HG03108 (cell line): Measurements from ENCODE around the gene TCHP.
"Not testable (repeated sequence)": the region's sequence is repeated elsewhere in the genome, so short reads cannot be mapped to it uniquely, and the experiment has no call there.

Experiments used
- ATAC-seq: cut with Tn5 transposase; IDR thresholded peaks from one replicate; pipeline ENCODE4 v1.9.1; 2021; ENCODE audit warnings: moderate library complexity; ENCODE audit not compliant: unreplicated experiment

The TCHP gene

DNA sequence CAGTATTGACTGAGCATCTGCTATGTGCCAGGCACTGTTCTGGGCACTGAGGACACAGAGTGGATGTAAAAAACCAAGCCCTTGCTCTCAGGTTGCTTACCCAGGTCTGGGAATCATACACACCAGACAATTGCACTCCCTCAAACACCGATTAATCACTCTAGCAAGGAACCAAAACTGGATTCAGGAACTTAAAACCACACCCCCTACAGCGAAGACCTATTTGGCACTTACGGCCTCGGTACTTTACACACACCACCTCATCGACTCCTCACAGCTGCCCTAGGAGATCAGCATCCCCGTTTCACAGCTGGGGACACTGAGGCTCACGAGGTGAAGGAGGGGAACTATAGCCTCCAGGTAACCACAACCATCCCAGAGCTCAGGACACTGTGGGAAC is 21.3 kb upstream of the TCHP start:
- no peak for ATAC-seq

DNA sequence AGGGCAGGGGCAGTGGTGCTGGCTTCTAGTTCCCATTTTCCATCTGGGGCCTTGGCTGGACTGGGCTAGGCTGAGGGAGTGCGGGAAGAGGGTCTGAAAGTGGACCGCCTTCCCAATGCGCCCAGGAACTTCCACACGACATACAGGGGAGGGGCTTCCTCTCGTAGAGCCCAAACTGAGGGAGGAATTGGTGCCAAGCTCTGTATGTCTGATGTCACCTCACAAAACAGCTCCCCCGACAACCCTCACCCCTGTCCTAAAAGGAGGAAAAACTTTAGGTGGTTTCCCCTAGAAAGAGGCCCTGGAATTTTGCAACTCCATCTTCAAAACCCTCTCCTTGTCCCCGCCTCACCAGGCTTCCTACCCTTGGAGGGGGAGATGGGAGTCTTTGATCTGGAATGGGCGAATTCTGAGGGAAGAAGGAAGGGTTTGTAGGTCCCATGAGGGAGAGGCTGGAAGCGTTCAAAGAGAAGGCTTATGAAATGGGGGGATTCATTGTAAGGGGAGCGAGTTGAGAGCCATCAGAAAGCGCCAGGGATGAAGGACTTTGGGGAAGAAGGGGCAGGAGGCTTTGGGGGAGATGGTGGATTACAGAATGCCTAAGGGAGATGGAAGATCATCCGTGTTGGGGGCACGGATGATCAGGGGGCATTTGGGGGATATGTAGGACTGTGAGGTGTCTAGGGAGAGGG is 20.6 kb upstream of the TCHP start:
- no peak for ATAC-seq

DNA sequence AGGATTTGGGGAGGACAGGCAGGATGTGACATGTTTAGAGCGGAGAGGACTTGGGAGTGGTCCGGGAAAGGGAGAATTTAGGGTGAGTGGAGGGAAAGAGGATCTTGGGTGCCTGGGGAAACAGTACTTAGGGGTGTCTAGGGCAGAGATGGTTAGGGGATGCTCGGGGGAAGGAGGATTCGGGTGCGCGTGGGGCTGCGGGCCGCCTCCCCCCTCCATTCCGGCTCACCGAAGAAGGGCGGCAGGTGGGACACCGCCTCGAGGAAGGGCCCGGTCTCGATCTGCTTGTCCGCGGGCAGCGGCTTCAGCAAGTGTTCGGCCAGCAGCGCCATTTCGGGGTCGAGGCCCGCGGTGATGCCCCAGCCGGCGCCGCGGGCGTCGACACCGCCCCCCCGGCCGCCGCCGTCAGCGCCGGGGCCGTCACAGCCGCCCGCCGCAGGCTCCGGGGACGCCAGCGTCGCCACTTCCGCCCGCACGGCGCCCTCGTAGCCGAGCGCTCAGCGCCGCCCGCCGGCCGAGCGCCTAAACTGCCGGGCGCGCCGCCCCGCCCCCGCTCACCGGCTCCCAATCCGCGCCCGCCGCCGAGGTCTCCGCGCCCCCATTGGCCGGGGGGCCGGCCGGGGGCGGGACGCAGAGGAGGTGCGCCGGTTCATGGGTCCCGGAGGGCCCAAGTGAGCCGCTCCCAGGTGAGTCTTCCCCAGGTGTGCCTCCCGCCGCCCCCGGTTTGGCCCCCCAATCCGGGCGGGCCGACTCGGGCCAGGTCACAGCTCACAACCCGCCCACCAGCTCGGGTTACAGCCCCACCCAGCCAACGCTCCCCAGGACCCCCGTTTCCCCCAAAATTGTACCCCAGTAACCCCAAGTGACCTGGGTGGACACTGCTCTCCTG is 19.8 kb upstream of the TCHP start, which contains the start of gene GLTP:
Gene GLTP, minus strand, starts transcription at position 499 of the 889 bp plus-strand sequence. Its CDS starts 167 bp downstream, at position 332.
- peak; percentile 90 for ATAC-seq

DNA sequence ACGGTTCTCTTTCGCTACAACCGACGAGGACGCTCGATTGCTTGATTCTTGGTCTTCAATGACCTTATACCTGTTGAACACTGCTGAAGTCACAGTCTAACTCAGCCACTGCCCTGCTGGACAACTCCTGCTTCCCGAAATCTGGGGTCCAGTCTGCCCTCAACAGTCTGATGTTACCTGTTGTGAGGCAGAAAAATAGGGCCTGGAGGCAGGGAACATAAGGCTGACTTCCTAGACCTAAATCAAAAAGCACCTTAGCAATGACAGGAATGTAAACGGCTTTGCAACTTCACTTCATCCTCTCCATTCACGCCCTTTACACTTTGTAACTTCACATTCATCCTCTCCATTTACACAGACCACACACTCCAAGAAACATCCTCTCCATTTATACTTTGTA is 19.1 kb upstream of the TCHP start:
- no peak for ATAC-seq

DNA sequence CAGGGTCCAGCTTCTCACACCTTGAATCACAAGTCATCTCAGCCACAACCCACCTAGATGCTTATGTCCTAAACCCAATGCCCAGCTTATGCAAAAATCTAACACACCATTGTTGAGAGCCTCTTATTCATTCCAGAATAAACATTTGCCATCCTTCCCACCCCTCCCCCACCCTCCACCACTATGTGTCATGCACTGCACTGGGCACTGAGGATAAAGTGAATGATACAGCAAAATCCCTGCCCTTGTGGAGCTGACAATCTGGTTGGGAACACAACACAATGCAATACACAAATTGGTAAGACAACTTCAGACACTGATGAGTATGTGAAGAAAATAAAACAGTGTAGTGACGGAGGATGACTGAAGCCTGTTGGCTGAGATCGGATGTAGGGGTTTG is 18.3 kb upstream of the TCHP start:
- no peak for ATAC-seq

DNA sequence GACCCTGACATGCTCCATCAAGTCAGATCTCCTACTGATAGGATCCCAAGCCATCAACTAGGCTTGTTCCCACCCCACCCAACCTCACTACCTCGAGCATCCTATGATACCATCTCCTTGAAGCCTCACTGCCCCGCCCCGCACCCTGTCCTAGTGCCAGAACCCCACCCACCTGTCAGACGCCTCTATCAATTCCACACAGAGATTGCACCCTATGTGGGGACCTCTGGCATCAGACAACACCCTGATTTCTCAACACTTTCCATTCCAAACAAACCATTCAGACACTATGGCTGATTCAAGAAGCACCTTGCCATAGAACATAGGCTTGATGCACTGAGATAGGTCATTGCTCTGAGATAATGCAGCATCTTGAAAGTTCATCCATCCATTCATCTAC is 16.6 kb upstream of the TCHP start:
- ATAC-seq: no peak

DNA sequence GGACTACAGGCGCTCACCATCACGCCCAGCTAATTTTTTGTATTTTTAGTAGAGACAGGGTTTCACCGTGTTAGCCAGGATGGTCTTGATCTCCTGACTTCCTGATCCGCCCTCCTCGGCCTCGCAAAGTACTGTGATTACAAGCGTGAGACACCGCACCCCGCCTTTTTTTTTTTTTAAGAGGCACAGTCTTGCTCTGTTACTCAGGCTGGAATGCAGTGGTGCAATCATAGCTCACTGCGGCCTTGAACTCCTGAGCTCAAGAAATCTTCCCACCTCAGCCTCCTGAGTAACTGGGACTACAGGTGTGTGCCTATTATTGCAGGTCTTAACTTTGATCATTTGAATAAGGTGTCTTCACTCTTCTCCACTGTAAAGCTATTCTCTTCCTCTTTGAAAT is 14.5 kb upstream of the TCHP start:
- no peak for ATAC-seq

DNA sequence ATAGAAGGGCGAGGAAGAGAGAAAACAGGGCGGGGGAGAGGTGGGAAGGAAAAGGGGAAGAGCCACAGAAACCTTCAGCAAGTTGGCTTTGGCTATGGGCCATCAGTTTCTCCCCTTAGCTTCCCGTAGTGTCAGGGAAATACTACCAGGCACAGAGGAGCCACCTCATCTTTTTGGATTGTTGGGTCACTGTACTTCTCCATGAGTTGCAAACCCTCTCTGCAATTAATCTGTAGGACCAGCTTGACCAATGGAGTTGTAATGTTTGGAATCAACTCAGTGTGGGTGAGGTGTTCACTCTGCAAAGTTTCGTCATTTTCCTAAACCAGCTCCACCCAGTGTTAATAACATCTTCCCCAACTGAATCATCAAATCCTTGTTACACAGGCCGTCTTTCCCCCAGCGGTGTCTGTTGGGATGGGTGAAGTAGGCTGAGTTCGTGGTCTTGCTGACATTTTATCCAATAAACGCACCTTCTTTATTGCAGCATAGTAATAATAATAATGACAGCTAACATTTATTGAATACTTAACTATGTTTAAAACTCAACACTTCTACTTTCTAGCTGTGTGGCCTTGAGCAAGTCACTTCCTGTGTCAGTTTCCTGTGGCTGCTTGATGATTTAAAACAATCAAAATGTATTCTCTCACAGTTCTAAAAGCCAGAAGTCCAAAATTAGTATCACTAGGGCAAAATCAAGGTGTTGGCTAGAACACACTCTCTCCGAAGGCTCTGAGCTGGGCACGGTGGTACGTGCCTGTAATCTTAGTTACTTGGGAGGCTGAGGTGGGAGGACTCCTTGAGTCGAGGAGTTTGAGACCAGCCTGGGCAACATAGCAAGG is 11.7 kb upstream of the TCHP start:
- no peak for ATAC-seq

DNA sequence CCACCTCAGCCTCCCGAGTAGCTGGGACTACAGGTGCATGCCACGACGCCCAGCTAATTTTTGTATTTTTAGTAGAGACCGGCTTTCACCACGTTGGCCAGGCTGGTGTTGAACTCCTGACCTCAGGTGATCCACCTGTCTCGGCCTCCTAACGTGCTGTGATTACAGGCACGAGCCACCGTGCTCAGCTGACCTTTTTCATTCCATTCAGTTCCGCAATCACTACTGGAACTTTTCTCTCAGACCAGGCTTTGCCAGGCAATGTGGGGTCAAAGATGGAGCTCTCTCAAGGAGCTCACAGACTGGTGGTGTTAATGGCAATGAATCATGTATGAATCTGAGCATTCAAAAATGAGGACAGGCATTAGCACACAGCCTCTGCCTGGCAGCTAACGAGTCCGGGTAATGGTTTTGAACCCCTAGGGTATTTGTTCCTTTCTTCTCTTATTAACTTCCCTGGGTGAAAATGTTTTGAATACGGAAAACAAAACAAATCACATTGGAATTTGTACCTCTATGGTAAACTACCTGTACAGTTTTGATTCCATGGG is 9.4 kb upstream of the TCHP start:
- ATAC-seq: no peak

DNA sequence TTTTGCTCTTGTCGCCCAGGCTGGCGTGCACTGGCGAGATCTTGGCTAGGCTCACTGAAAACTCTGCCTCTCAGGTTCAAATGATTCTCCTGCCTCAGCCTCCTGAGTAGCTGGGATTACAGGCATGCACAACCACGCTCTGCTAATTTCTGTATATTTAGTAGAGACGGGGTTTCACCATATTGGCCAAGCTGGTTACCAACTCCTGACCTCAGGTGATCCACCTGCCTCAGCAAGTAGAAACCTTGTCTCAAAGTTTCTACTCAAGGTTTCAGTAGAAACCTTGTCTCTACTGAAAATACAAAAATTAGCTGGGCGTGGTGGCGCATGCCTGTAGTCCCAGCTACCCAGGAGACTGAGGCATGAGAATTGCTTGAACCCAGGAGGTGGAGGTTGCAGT is 8.3 kb upstream of the TCHP start:
- ATAC-seq: peak; percentile 34

DNA sequence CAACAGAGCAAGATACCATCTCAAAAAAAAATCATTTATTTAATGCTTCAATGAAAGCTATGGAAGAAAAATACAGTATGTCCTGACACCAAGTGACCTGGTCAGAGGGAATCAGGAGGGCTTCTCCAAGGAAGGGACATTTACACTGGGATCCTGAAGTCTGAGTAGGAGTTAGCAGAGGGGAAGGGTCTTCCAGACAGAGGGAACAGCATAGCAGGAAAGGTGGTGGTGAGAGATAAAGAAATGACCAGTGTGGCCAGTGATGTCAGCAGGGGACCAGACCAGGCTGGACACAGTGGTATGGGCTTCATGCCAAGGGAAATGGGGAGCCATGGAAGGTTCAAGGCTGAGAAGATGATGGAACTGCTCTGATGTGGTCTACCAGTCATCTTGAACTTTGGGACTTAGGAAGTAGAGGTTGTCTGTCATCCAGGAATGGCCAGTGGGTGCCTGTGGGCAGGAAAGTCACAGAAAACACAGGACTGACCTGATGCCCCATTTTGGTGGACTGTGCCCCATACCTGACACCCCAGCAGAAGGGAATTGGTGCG is 7.8 kb upstream of the TCHP start:
- ATAC-seq: no peak

DNA sequence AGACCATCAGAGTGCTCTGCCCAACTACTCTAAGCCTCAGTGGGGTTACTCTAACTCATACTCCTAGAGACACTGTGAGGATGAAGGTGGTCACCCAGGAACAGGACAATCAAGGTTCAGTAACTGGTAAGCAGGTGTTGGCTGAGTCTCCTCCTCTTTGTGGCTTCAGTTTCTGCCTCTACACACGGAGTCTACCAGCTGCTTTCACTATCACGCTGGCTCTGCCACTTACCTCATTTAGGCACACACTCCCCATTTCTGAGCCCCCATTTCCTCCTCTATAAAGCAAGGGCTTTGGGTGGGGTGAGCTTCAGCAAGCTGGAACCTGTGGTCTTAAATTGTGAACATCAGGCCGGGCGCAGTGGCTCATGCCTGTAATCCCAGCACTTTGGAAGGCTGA is 7.3 kb upstream of the TCHP start:
- peak; percentile 65 for ATAC-seq

DNA sequence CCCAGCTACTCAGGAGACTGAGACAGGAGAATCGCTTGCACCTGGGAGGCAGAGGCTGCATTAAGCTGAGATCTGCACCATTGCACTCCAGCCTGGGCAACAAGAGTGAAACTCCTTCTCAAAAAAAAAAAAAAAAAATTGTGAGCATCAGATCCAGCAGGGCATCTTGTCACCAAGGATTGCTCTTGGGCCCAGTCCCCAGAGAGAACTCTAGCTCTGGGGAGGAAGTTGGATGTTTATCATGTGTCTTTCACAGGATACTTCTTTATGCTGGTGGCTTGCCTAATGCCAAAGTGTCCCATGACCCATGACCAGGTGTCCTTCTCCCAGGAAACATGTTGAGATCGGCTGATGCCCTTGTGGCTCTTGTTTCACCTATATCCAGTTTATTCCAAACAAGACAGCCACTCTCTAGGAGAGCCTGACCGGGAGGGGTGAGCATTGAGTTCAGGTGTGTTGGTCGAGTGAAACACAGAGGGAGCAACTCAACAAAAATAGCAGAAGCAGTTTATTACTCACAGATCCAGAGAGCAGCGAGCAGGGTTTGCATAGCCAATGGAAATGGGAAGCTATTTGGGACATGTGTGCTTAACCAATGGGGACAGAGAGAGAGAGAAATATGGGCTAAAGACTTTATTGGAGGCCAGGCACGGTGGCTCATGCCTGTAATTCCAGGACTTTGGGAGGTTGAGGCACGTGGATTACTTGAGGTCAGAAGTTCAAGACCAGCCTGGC is 6.6 kb upstream of the TCHP start:
- no peak for ATAC-seq

DNA sequence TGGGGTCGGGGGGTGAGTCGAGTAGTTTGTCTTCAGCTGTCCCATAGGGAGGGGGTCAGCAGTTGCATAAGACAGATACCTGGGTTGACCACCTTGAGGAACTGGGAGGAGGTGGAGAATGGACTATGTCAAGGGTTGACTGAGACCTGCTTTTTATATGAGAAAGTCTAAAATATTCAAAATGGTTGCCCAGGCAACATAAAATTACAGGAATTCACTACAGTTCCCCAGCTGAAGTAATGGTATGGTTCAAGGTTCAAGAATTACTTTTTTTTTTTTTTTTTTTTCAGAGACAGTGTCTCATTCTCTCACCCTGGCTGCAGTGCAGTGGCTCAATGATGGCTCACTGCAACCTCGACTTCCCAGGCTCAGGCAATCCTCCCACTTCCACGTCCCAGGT is 5.1 kb upstream of the TCHP start:
- ATAC-seq: no peak

DNA sequence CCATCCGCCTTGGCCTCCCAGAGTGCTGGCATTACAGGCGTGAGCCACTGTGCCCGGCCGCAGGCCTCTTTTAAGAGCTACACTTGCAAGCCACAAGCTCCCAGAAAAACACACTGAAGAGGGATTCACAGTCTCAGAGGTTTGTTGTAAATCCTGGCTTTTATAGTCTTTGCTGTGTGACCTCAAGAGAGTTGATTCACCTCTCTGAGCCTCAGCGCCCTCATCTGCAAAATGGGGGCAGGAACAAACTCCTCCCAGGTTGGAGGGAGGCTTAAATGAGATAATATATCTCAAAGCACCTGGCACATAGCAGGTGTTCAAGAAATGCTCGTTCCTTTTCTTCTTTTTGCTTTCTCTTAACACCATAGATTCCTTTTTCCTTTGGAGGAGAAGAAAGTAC is 3.9 kb upstream of the TCHP start:
- ATAC-seq: no peak

DNA sequence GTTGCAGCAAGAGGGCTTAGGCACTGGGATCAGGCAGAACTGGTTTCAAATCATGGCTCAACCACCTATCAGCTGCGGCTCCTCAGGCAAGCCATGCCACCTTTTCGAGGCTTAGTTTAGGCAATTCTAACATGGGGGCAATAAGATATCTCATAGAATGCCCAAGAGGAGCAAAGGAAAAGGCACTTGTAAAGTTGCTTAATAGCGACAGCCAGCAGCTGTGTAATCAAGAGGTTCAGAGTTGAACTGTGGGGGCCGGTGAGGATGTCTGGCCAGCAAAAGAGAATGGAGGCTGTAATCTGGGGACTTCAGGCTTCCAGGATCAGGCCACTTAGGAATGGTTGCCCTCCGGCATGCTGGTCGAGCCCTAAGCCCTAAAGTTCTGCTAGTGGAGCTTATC is 3.0 kb upstream of the TCHP start:
- no peak for ATAC-seq

DNA sequence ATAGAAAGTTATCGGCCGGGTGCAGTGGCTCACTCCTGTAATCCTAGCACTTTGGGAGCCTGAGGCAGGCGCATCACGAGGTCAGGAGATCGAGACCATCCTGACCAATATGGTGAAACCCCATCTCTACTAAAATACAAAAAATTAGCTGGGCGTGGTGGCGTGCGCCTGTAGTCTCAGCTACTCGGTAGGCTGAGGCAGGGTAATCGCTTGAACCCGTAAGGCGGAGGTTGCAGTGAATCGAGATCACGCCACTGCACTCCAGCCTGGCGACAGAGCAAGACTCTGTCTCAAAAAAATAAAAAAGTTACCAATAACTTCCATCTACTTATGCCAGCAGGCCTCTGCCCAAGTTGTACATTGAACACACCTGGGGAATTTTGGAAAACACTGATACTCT is 729 bp upstream of the TCHP start:
- not testable (repeated sequence) for ATAC-seq

DNA sequence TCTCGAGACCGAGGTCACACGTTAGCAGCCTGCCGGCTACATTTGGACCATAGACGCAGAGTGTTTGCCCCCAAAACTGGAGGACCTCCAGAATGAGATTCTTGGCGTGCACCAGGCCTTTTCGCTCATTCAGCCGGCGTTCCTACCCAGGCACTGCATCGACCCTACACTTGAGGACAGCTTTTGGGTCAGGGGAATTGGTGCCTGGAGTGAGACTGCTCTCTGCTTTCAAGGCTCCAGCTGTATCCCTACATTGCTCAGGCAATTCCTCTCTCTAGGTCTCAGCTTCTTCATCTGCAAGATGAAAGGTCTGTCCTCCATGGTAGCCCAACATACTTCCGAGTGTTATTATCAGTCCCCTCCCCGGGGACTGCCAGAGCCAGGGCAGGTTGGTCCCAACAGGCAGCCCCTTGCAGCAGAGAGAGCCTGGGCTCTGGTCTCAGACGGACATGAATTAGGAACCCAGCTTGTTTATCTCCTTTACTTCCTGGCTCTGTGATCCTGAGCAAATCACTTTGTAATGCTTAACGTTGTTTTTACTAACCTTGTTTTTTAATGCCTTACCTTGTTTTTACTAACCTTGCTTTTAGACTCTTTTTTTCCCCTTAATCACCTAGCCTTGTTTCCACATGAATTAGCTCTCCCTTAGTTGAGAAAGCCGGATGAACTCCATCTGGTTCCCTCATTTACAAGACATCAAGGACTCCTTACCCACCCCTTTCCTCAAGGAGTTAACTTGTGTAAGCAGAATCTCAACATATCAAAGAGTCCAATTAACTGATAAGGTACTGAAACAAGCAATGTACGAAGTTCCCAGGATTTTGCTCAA is 892 bp downstream of the TCHP start:
- no peak for ATAC-seq

DNA sequence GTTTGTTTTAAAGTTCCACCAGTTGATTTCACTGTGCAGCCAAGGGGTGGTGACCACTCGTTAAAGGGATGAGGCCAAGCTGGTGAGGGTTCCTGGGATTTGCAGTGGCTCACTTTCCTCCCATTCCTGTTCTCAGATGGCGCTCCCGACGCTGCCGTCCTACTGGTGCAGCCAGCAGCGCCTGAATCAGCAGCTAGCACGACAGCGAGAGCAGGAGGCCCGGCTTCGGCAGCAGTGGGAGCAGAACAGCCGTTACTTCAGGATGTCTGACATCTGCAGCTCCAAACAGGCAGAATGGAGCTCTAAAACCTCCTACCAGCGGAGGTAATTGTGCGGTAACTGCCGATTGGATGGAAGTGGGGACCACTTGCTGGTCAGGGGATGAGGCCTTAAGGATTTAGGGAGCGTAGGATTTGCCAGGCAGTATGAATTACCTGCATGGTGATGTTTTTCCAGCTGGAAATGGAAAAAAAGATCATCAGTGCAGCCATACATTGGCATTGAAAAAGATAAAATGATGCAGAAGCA is 2.9 kb downstream of the TCHP start:
- no peak for ATAC-seq
